H1 (cell line): ENCODE results near the gene SCYGR1. TPM values are rescaled to one million over a fixed set of nuclear protein-coding genes. Genes with fewer than 3 reads are reported as not detected.
"Not testable (repeated sequence)": the region's sequence is repeated elsewhere in the genome, so short reads cannot be mapped to it uniquely, and the experiment has no call there.

Experiments
- CTCF ChIA-PET: fragments of 300-600 bp; sonication (Branson Sonifier 250); formaldehyde crosslinking; loops from one replicate; lab custom pipeline; 2021; ENCODE audit not compliant: partially characterized antibody; lab: Charles Lee
- POLR2A ChIA-PET: fragments of 300-600 bp; sonication (Branson Sonifier 250); formaldehyde crosslinking; loops from one replicate; lab custom pipeline; 2021; ENCODE audit warnings: inconsistent platforms; ENCODE audit not compliant: partially characterized antibody; lab: Charles Lee
- DNase-seq, 2 experiments: peaks; one replicate each; pipeline versions ENCODE4 v3.0.0 to v3.0.0-alpha.2; 2010 to 2022; ENCODE audit warnings: low spot score in 2 of 2, low read depth in 1 of 2, mixed read lengths in 1 of 2
- FAIRE-seq: peaks from 2 replicates; lab custom pipeline; 2011; peaks lifted over from hg19 to GRCh38; lab: Jason Lieb, UNC
- H2AFZ ChIP-seq: 2 replicates; pipeline ENCODE4 v1.8.1; 2012; ENCODE audit warnings: low read length, inconsistent platforms
- H2AK5ac ChIP-seq: 2 replicates; pipeline ENCODE4 v1.6.1; 2013; ENCODE audit warnings: low read depth, low read length
- H2BK120ac ChIP-seq: replicated peaks from 2 replicates; pipeline ENCODE3; 2013; ENCODE audit warnings: low read depth, low read length, inconsistent platforms
- H2BK12ac ChIP-seq: 2 replicates; pipeline ENCODE4 v1.6.1; 2013; ENCODE audit warnings: low read depth, low read length
- H2BK15ac ChIP-seq: 2 replicates; pipeline ENCODE4 v1.6.1; 2013; ENCODE audit warnings: low read length
- H2BK20ac ChIP-seq: 2 replicates; pipeline ENCODE4 v1.6.1; 2013; ENCODE audit warnings: low read length
- H2BK5ac ChIP-seq: 2 replicates; pipeline ENCODE4 v1.6.1; 2013; ENCODE audit warnings: low read depth, low read length
- H3K14ac ChIP-seq: 2 replicates; pipeline ENCODE4 v1.6.1; 2013; ENCODE audit warnings: inconsistent platforms; ENCODE audit not compliant: insufficient read length
- H3K18ac ChIP-seq: 2 replicates; pipeline ENCODE4 v1.6.1; 2013; ENCODE audit warnings: low read length; ENCODE audit errors: extremely low read depth
- H3K23ac ChIP-seq: 2 replicates; pipeline ENCODE4 v1.6.1; 2013; ENCODE audit warnings: inconsistent platforms; ENCODE audit not compliant: insufficient read length
- H3K23me2 ChIP-seq: 2 replicates; pipeline ENCODE4 v1.6.1; 2013; ENCODE audit warnings: low read depth, low read length
- H3K27ac ChIP-seq: 2 replicates; pipeline ENCODE4 v1.6.1; 2011; ENCODE audit warnings: low read depth, low read length, inconsistent platforms
- H3K27me3 ChIP-seq, 4 experiments: replicated peaks in 1 of 4; 1 replicate in 1 of 4; 2 replicates in 3 of 4; pipeline versions ENCODE4 v1.6.1 to v1.8.1; 2011 to 2013; ENCODE audit warnings: low read length in 3 of 4, mild to moderate bottlenecking in 3 of 4, inconsistent platforms in 2 of 4, mixed read lengths in 2 of 4, moderate library complexity in 1 of 4; ENCODE audit not compliant: control insufficient read depth in 3 of 4, insufficient read depth in 3 of 4; ENCODE audit errors: extremely low read depth in 1 of 4
- H3K36me3 ChIP-seq, 4 experiments: 2 replicates each; pipeline versions ENCODE4 v1.6.1 to v1.8.1; 2011 to 2013; ENCODE audit warnings: mild to moderate bottlenecking in 4 of 4, low read length in 3 of 4, moderate library complexity in 2 of 4, control low read depth in 1 of 4, inconsistent platforms in 1 of 4; ENCODE audit not compliant: insufficient read depth in 4 of 4, control insufficient read depth in 2 of 4
- H3K4ac ChIP-seq: replicated peaks from 2 replicates; pipeline ENCODE3; 2013; ENCODE audit warnings: low read length, low read depth, mixed read lengths, inconsistent platforms; ENCODE audit not compliant: insufficient read length
- H3K4me1 ChIP-seq, 4 experiments: replicated peaks in 1 of 4; 1 replicate in 1 of 4; 2 replicates in 3 of 4; pipeline versions ENCODE4 v1.6.1 to v1.8.1; 2011 to 2013; ENCODE audit warnings: low read length in 3 of 4, inconsistent platforms in 2 of 4, mixed read lengths in 1 of 4; ENCODE audit not compliant: insufficient read depth in 4 of 4, control insufficient read depth in 3 of 4
- H3K4me2 ChIP-seq, 2 experiments: 2 replicates each; pipeline versions ENCODE4 v1.6.1 to v1.8.1; 2011 to 2013; ENCODE audit warnings: low read depth in 2 of 2, low read length in 2 of 2, control low read depth in 1 of 2, inconsistent platforms in 1 of 2, mild to moderate bottlenecking in 1 of 2; ENCODE audit not compliant: insufficient read depth in 1 of 2
- H3K4me3 ChIP-seq, 4 experiments: fragments of 200-600, 300-600 bp in 1 of 4; sonication (generic), shearing (Covaris generic), sonication (Bioruptor Twin) in 1 of 4; 2 replicates each; pipeline versions ENCODE4 v1.5.1 to v1.8.1; 2011 to 2016; ENCODE audit warnings: low read length in 4 of 4, low read depth in 3 of 4, control low read depth in 2 of 4, inconsistent platforms in 2 of 4, mild to moderate bottlenecking in 2 of 4, mixed read lengths in 1 of 4, moderate library complexity in 1 of 4; ENCODE audit not compliant: insufficient read depth in 2 of 4; ENCODE audit errors: extremely low read depth in 1 of 4
- H3K56ac ChIP-seq: replicated peaks from 2 replicates; pipeline ENCODE3; 2013; ENCODE audit warnings: low read depth, mild to moderate bottlenecking, mixed read lengths, low read length, inconsistent platforms; ENCODE audit not compliant: insufficient read length
- H3K79me1 ChIP-seq: 2 replicates; pipeline ENCODE4 v1.6.1; 2013; ENCODE audit warnings: low read depth, low read length, control low read depth
- H3K79me2 ChIP-seq, 2 experiments: 2 replicates each; pipeline versions ENCODE4 v1.6.1 to v1.8.1; 2012 to 2013; ENCODE audit warnings: low read length in 2 of 2, mild to moderate bottlenecking in 2 of 2, inconsistent platforms in 1 of 2; ENCODE audit not compliant: insufficient read depth in 2 of 2, control insufficient read depth in 1 of 2
- H3K9ac ChIP-seq, 4 experiments: replicated peaks in 1 of 4; 1 replicate in 1 of 4; 2 replicates in 3 of 4; pipeline versions ENCODE4 v1.6.1 to v1.8.1; 2011 to 2013; ENCODE audit warnings: low read depth in 3 of 4, low read length in 3 of 4, control low read depth in 2 of 4, mild to moderate bottlenecking in 2 of 4, moderate library complexity in 2 of 4, inconsistent platforms in 1 of 4; ENCODE audit errors: extremely low read depth in 1 of 4
- H3K9me3 ChIP-seq, 2 experiments: 2 replicates each; pipeline versions ENCODE4 v1.6.1 to v1.8.1; 2012 to 2013; ENCODE audit warnings: mild to moderate bottlenecking in 2 of 2, moderate library complexity in 2 of 2, control low read depth in 1 of 2, inconsistent platforms in 1 of 2, low read depth in 1 of 2, low read length in 1 of 2, mixed read lengths in 1 of 2; ENCODE audit not compliant: insufficient read depth in 2 of 2
- H4K20me1 ChIP-seq, 2 experiments: replicated peaks in 1 of 2; 2 replicates each; pipeline versions ENCODE3 to v1.8.1; 2011 to 2013; ENCODE audit warnings: inconsistent platforms in 2 of 2, low read length in 2 of 2, mild to moderate bottlenecking in 1 of 2; ENCODE audit not compliant: insufficient read depth in 2 of 2, control insufficient read depth in 1 of 2
- H4K5ac ChIP-seq: 2 replicates; pipeline ENCODE4 v1.6.1; 2013; ENCODE audit warnings: low read length, low read depth, mixed read lengths, inconsistent platforms; ENCODE audit not compliant: insufficient read length
- H4K8ac ChIP-seq: 2 replicates; pipeline ENCODE4 v1.8.0; 2013; ENCODE audit warnings: mild to moderate bottlenecking, moderate library complexity, low read length, inconsistent platforms; ENCODE audit not compliant: insufficient read depth; ENCODE audit errors: extremely low read depth
- H4K91ac ChIP-seq: replicated peaks from 2 replicates; pipeline ENCODE3; 2013; ENCODE audit warnings: low read length, mixed read lengths, inconsistent platforms; ENCODE audit not compliant: insufficient read length
- WGBS, 2 experiments: shearing (Covaris generic) in 1 of 2; methylation state at CpG; one replicate each; pipeline versions ENCODE4 v1.1.6 to v1.1.7; 2013 to 2015; ENCODE audit warnings: low lambda C conversion rate in 2 of 2, mixed read lengths in 2 of 2, inconsistent platforms in 1 of 2, low coverage in 1 of 2, missing lambda C conversion rate in 1 of 2; ENCODE audit not compliant: insufficient replicate concordance in 2 of 2, insufficient coverage in 1 of 2, insufficient read length in 1 of 2; ENCODE audit errors: extremely low coverage in 1 of 2, missing lambda C conversion rate in 1 of 2; 5-methylcytosine and 5-hydroxymethylcytosine counted together
- polyA plus RNA-seq, 7 experiments: library from polyadenylated mRNA; depleted of rRNA in 3 of 7; stranded (reverse) in 5 of 7; unstranded in 2 of 7; fragments of >200 nt in 5 of 7; fragments of 200-250 nt in 2 of 7; gene quantifications; 1 replicate in 5 of 7; 2 replicates in 1 of 7; 4 replicates in 1 of 7; pipeline versions ENCODE4 v1.2.1 to v1.2.3, GENCODE V29; 2011 to 2013; ENCODE audit warnings: missing spikeins in 2 of 7, mixed read lengths in 2 of 7
- total RNA-seq: library from RNA; stranded (reverse); fragmentation: NEBNext Ultra II Directional; extraction: Animal tissue kit (Norgen Biotek cat#: 25700); gene quantifications from 2 replicates; pipeline ENCODE4 v1.2.1, GENCODE V29; 2021

Gene SCYGR1
- total and polyA plus RNA-seq, 2 of the 8 experiments (the other 6 are each of a cell fraction or from before 2014, with no cell fraction given), result not detected

GRCh38 chr2:227382241-227382835 is 5.4 kb downstream of the SCYGR1 start:
- H3K36me3 ChIP-seq, H3K56ac ChIP-seq, H2BK120ac ChIP-seq, H4K20me1 ChIP-seq, H3K9ac ChIP-seq, H2BK5ac ChIP-seq, H4K5ac ChIP-seq, H2BK15ac ChIP-seq, H3K4me1 ChIP-seq, H3K4me2 ChIP-seq, H2BK20ac ChIP-seq, H3K4ac ChIP-seq, H3K14ac ChIP-seq, POLR2A ChIA-PET, H3K23me2 ChIP-seq, FAIRE-seq, H2AFZ ChIP-seq, H4K8ac ChIP-seq, H3K18ac ChIP-seq, H4K91ac ChIP-seq, H3K79me2 ChIP-seq, H3K23ac ChIP-seq, H2BK12ac ChIP-seq, H3K9me3 ChIP-seq, H3K4me3 ChIP-seq, H3K27me3 ChIP-seq, H3K79me1 ChIP-seq, DNase-seq, H2AK5ac ChIP-seq, H3K27ac ChIP-seq: not testable (repeated sequence)
- 87% methylated on average over 2 of the region's 2 CpGs; no CpG with 5 or more reads in 1 of the 2 experiments for WGBS, 2 experiments
- CTCF ChIA-PET, result interaction anchor here (0.5 to 8.4 kb wide), 4 partner anchors 9 to 257 kb away, joined by 3 to 66 read pairs (median 4); no protein-coding TSS in a partner anchor
